AG08396 (cell line): ENCODE data around the gene ZCCHC18.

Experiments
- DNase-seq: peaks from one replicate; pipeline ENCODE4 v3.0.0; 2012; ENCODE audit warnings: low spot score, mixed read lengths

Gene ZCCHC18

GRCh38 chrX:104134583-104135261 lies 22.4 kb downstream of the ZCCHC18 start:
- no peak for DNase-seq

- no peak for DNase-seq
These were observed 23.4 kb downstream of the ZCCHC18 start for GRCh38 chrX:104135677-104136076.

DNA sequence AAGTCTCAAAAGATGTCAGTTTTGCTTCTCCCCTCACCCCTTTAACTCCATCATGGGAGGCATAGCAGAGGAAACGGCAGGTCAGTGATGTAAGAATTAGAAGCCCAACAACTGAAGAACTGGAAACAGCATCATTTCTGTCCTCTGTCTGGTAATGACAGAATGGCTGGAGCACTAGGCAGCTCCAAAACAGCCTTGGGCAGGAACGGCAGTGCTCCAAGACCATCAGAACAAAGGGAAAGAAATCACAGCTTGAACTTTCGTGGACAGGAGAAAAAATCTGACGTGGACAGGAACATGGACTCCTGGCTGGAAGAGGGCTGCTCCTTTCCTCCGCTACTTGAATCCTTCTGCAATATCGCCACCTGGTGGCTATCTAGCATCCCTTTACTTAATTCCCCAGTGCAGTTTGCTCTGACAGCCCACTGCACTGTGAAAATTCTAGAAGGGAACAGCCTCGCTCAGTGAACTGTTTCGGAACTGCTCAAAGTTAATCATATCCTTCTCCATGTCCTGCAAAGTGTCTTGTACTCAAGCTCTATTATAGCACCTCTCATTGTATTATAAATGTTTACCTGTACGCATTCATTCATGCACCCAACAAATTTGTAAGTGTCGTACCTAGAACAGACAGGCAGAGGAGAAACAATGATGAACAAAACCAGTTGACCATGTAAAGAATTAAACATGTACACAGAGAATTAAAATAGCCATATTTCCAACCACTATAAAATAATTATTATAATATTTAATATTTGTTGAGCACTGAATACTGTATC lies 24.1 kb downstream of the ZCCHC18 start:
- DNase-seq = peak; percentile 81

- peak; percentile 15 for DNase-seq
These were observed 25.2 kb downstream of the ZCCHC18 start for GRCh38 chrX:104137496-104137895.

GRCh38 chrX:104141087-104141760 lies 28.9 kb downstream of the ZCCHC18 start:
- no peak for DNase-seq

GRCh38 chrX:104151037-104151436 lies 38.7 kb downstream of the ZCCHC18 start:
- DNase-seq = no peak

GRCh38 chrX:104156630-104157529 lies 44.6 kb downstream of the ZCCHC18 start, which contains the start of gene SLC25A53:
Gene SLC25A53 (minus strand): TSS chrX:104157009. CDS start chrX:104105257, 51,752 bp downstream.
- DNase-seq = peak; percentile 56
